Bone marrow (tissue), 2 donors: Measurements from ENCODE around the gene ZFR.
"Not testable (repeated sequence)": the region's sequence is repeated elsewhere in the genome, so short reads cannot be mapped to it uniquely, and the experiment has no call there.

Experiments
- DNase-seq, 2 donors: peaks; one replicate each; lab custom pipeline; 2025; lab: John Stamatoyannopoulos, UW

The ZFR gene

DNA sequence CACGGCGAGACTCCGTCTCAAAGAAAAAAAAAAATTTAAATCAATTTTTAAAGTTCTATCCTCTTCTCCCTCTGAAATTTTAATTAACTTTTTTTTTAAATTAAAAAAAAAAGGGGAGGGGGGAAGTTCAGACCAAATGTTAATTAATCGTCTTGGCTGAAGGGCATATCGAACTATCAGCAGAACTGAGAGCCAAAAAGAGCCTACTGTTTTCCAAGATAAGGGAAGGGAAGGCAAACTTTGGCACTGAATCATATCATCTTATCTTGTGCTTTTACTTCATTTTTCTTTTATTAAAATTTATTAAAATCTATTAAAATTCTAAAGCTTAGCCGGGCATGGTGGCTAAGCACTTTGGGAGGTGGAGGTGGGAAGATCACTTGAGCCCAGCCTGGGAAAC, 85.9 kb downstream of the ZFR start:
- no peak for DNase-seq

DNA sequence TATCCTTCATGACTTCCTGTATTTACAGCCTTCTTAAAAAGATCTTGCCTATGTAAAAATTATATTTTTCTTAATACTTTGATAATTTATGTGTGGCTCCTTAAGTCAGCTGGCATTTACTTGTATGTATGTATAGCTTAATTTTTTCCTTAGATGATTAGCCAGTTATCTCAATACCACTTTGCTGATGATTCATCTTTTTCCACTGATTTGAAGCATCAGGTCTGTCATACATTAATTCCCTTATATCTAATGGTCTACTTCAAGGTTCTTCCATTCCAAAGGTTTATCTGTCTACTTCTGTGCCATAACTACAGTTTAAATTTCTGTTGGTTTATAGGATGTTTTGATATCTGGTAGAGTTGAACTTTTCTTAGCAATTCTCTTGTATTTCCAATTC, 86.9 kb downstream of the ZFR start:
- no peak for DNase-seq

DNA sequence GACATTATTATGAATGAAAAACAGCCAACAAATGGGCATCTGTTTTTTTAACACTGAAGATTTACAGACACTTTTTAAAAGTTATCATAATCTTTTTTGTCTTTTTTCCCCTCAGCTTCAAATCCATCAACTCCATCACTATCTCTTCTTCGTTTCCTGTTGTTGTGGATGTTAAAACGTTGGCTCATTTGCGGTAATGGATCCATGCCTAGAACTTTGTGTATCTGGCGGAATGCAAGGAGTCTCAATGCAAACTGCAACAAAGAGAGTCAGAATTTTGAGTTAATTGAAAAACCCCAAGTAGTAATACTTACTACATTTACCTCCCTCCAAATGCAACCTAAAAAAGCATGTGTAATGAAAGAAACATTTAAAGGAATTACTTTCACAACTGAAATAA, 88.9 kb downstream of the ZFR start:
- no peak for DNase-seq

DNA sequence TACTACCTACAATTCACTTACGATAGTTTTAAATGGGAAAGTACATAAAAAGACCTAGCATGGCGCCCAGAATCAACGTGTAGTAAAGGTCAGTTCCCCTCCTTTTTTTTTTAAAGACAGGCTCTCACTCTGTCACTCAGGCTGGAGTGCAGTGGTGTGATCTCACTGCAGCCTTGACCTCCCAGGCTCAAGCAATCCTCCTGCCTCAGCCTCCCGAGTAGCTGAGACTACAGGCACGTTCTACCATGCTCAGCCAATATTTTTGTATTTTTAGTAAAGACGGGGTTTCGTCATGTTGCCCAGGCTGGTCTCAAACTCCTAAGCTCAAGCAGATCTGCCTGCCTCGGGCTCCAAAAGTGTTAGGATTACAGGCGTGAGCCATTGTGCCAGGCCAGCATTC, 91.1 kb downstream of the ZFR start:
- no peak for DNase-seq

DNA sequence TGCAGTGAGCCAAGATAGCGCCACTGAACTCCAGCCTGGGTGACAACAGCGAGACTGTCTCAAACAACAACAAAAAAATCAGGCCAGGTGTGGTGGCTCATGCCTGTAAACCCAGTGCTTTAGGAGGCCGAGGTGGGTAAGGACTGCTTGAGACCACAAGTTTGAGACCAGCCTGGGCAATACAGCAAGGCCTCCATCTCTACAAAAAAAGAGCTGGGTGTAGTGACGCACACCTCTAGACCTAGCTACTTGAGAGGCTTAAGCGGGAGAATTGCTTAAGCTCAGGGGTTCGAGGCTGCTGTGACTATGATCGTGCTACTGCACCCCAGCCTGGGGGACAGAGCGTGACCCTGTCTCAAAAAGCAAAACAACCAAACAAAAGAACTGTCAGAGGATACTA, 91.9 kb downstream of the ZFR start:
- DNase-seq, result no peak

DNA sequence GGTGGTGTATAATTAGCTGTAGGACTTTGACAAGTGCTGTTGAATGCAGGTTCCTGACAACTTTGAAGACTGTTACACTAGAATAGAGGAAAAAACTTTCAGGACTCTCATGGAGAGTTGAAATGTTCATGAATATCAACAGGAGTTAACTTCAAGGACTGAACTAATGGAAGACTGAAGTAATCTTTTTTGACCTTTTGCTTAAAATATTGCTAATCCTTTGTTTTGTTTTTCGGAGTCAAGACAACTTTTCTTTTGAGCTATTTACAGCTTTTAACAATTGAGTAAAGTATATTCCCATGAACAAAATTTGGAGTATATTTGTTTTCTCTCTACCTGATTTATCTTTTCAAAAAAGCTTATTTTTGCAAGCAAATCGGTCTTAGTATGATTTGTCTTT, 97.7 kb downstream of the ZFR start:
- DNase-seq, result no peak

DNA sequence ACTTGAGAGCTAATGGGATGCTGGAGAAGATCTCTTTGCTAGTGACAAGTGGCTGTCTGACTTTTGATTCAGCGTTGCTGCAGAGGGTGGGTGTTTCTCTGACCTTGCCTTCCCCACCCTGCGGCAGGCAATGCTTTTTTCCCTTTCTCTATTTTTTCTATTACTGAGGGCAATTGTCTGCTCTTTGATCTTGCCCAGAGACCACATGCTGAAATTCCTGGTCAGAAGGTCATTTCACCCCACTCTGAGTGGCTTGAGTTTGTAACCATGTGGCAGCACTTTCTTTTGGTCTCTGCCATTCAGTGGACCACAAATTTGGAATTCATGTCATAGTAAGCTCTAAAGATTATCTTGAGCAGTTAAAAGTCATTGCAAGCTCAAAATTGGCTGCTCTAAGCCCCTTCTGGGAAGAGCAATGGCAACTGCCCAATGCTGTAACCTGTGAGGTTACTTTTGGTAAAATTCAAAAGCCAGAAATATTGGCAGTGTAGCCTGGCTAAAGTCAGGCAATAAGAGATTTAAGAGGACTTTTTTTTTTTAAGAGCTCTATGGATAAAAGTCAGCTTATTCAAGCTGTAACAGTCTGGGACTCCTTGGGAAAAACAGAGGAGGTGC, 101.4 kb downstream of the ZFR start:
- DNase-seq, result no peak

DNA sequence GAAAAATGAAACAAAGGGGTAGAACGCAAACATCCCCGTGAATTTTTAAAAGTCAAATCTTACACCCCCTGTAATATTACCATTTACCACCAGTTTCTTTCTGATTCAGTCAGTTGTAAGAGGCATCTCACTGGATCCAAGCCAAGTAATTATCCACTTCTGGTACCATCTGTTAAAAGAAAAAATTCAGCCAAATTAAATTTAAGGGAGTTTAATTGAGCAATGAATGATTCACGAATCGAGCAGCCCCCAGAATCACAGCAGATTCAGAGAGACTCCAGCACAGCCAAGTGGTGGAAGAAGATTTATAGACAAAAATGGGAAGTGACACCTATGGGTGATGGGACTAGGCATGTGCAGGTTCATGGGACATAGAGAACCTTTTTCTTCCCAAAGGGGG, 101.9 kb downstream of the ZFR start:
- no peak for DNase-seq

DNA sequence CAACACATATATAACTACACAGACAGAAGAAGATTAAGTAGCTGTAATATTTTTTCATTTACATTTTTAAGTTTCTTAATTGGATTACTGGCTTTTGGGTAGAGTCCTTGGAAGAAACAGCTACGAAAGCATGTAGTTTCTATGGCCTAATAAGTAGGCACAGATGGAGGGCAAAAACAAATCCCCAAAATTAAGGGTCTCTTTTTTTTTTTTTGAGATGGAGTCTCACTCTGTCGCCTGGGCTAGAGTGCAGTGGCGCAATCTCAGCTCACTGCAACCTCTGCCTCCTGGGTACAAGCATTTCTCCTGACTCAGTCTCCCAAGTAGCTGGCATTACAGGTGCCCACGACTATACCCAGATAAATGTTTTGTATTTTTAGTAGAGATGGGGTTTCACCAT, 104.7 kb downstream of the ZFR start:
- DNase-seq, result no peak

DNA sequence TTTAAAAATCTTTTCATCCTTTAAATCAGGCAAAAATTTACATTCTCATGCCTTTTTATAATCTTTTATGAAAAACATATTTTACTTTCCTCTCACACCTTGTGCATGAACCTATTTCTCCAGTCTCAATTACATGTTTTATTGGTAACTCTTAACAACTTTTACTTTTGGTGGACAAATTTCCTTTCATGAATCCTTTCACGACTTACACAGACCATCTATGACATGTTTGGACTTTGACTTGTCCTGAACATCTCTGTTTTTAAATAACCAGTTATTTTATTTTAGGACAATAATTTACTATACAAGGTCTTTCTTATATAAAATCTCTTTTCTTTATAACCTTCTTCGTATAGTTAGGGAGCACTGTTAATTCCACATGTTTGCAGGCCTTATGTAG, 105.3 kb downstream of the ZFR start:
- DNase-seq, result no peak

DNA sequence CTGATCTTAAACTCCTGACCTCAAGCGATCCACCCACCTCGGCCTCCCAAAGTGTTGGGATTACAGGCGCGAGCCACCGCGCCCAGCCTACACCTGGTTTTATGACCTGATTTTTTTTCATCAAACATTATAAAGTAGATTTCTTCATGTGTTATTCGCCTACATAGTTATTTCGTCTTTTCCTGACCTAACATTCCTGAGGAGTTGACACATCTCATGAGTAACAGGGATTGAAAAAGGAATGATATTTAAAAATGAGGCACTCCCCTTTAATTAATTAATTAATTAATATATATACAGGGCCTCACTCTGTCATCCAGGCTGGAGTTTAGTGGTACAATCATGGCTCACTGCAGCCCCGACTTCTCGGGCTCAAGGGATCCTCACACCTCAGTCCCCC, 111.6 kb downstream of the ZFR start:
- DNase-seq, result no peak

DNA sequence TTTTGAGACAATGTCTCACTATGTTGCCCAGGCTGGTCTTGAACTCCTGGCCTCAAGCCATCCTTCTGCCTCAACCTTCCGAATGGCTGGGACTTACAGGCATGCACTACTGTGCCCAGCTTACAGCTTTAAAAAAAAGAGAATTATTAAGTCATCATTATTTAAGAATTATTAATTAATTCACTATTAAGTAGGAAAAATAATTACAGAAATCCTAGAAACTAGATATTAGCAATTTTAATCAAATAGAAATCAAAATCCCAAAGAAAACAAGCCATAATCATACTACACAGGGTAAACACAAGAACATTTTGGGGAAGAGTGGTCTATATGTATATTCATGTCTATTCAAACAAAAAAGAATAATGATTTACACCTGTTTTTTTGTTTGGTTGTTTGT, 112.2 kb downstream of the ZFR start:
- no peak for DNase-seq

DNA sequence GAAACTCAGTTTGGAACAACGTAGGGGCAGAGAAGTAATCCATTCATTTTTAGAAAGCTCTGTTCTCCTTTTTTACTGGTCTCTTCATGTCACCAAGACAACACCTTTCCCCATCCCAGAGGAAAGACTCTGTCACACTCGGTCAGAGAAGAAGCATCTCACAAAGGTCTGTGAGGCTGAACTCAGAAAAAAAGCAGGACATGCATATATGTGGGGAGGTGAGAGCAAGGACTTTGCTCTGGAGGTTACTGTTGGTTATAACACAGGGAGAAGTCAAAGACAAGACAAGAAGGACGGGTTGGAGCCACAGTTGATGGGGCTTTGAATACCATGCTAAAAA, 112.6 kb downstream of the ZFR start:
- DNase-seq, result no peak

DNA sequence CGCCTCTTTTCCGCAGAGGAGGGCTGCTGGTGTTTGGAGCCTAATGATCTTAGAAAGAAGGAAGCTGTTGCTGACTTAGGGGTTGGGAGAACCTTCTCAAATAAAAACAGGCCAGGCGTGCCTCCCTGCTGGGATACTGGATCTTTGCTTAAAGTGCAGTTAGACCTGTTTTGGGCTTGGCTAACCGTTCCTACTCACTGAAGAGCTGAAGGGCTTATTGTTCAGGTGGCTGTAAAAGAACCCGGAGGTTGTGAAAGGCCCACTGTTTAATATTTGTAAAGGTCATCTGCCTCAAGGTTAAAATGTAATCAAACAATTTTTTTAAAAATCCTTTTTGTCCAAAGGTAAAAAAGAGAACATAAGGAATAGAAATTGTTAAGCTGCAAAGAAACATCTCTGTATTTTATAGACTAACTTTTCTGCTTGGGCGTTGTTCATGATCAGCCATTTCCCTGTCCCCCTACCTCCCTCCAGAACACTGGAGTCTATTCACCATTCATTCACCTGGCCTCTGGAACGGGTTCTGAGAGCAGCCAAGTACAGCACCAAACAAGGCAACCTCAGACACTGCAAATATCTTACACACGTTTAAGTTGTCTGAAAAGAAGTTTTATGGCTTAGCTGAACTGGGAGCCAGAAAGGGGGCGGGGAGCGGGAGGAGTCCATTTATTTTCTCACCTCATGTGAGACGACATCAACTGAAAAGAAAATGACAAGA, 113.2 kb downstream of the ZFR start:
- no peak for DNase-seq

DNA sequence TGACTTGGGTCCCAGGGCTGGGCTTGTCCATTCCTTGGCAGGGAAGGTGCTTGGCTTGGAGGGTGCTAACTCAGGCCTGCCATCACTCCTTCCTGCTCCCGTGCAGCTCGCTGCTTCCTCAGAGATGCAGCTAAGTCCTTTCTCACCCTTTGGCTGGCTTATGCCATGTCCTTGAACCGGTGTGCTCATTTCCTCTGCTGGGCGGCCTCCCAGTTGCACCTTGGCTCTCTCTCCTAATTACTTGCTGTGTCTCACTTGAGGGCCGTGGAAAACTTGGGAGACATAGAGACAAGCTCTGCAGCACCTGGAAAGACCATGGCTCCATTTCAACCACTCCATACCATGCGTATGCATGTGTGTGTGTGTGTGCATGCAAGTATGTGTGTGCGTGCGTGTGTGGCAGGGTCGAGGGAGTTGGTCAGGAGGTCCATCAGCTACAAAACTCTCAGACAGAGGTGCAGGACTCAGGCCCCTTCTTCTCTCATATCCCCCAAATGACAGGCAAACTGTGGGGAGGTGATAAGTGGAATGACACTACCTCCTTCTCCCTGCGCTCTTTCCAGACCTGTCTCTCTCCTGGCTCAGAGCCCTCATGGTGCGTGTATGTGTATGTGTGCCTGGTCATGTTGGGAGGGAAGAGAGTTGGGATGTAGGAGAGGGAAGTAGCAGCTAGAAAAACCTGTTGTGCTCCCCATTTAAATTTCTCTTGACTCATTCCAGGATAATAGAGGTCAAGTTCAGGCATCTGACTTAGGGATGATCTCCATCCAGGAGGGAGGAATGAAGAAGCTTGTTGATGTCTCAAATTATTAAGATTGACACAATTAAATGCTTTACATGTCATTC, 114.2 kb downstream of the ZFR start:
- no peak for DNase-seq

DNA sequence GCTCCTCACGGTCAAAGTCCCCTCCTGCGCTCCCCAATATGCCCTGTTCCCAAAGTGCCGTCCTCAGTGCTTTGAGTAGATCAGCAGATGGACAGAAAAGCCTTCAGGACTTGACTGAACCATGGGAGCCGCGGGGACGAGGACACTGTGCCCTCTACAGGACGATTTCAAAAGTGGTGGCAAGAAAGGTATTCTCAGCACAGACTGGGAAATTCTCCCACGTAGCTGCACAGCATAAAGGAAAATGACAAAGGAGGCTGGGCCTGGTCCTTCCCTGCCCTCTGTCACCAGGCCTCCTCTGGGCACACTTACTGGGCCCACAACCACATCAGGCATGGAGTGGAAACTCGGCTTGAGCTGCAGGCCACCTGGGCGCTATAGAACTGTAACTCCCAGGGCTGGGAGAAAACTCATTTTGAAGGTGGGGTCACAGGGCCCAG, 115.1 kb downstream of the ZFR start:
- DNase-seq, result peak; percentile 13 to 44

DNA sequence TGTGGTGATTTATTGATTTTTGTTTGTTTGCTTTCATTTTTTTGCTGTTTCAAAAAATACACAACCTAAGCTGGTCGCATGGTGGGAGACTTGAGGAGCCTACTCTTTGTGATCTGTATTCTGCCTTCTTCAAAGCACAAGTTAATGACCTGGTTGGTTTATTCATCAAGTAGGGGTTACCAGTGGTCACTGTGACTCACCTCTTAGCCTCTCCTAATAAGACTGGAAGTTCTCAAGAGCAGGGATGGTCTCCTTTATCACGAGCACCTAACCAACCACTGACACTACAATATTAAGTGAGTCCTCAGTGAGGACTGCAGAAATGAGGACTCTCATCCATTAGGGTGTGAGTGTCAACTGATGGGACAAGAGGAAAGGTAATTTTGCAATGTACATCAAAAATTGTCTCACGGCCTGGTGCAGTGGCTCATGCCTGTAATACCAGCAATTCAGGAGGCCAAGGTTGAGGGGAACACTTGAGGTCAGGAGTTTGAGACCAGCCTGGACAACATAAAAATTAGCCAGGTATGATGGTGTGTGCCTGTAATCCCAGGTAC, 118.2 kb downstream of the ZFR start:
- DNase-seq, result no peak

DNA sequence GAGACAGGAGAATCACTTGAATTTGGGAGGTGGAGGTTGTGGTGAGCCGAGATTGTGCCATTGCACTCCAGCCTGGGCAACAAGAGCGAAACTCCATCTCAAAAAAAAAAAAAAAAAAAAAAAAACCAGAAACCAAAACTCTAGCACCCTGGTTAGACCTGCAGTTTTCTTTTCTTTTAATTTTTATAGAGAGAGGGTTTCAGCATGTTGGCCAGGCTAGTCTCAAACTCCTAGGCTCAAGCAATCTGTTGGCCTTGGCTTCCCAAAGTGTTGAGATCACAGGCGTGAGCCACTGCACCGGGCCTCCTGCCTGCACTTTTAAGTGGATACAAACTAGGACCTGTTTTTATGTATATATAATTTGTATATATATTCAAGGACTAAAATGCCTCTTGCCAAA, 118.9 kb downstream of the ZFR start:
- no peak for DNase-seq

DNA sequence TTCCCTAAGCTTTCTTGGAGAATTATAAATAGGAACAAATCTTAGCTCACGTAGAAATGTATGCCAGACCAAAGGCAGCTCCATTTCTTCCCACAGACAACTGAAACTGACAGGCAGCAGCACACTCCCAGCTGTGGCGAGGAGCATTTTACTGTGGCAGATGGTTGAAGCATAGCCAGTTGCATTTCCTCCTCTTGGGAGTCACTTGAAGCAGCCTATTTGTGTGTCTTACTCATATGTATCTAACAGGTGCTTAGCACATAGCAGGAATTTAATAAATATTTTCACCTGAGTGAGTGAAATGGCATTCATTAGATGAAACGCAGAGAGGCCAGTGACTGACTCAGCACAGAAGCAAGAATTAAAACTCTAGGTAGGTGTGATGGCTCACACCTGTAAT, 119.5 kb downstream of the ZFR start:
- peak in 1 of 2 donors; percentile 14 for DNase-seq

DNA sequence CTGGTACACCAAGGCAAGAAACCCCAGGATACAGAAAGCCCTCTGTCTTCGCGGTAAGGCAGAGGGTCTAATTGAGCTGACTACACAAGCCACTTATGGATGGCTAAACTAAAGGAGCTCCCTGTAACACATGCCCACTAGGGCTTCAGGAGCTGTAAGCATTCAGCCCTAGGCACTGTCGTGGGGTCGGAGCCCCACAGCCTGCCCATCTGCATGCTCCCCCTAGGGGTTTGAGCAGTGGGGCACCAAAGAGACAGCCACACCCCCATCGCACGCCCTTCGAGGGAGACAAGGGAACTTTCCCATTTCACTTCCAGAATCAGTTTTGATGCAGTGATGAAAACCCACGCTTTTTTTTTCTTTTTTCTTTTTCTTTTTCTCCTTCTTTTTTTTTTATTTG, 120.8 kb downstream of the ZFR start:
- no peak for DNase-seq

DNA sequence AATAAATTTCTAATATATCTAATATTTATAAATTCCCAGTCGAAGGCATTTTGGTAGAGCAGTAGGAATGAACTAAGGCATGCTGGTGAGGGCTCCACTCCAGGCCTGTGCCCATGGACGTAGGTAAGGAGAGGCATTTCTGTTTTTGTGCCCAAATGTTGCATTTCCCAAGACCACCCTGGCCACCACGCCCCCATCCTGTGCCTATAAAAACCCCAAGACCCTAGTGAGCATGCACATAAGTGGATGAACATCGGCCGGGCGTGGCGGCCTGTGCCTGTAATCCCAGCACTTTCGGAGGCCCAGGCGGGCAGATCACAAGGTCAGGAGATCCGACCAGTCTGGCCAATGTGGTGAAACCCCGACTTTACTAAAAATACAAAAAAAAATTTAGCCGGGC, 121.7 kb downstream of the ZFR start:
- DNase-seq, result no peak

DNA sequence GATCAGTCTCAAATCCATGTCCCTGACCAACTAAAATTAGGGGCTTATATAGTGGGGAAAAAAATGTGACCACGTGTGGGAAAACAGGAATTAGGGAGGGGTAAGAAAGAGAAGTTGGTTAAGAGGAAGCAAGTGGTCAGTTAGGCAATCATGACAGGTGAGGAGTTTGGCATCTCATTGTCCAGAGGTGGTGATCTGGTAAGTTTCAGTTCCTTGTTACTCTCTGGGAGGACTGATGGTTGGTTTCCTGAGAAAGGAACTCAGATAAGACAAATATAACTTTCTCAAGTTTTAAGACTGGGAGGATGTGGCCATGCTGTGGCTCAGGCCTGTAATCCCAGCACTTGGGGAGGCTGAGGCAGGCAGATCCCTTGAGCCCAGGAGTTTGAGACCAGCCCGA, 122.8 kb downstream of the ZFR start:
- DNase-seq, result not testable (repeated sequence)

DNA sequence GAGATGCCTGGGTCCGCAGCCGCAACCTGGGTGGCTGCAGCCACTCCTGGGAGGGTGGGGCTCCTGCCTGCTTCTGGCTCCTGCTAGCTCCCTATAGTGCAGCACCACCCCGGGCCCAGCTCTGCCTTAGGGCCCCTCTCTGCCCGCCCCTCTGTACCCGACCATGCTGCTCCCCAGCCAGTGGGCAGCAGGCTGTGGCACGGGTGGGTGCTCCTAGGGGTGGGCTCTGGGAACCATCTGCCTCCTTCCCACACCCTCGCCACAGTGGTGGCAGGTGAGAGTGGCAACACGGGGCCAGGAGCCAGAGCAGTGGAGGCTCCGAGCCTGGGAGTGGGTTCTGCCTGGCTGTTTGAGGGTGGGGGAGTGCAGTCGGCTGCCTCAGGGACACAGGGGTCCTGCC, 124.0 kb downstream of the ZFR start:
- no peak for DNase-seq
